PC-3 (cell line): ENCODE data around the gene GLRX5. TPM values are rescaled to one million over a fixed set of nuclear protein-coding genes. Genes with fewer than 3 reads are reported as not detected.

Source experiments
- ATAC-seq: fragments of 200-7000 bp; cut with Tn5 transposase; 2 replicates; pipeline ENCODE4 v1.9.1; 2020; ENCODE audit warnings: mild to moderate bottlenecking, moderate library complexity
- BruUV-seq: library from RNA; stranded (reverse); fragments of 400-500 nt; replicated peaks from 2 replicates; lab custom pipeline; 2021; lab: Mats Ljungman, UMichigan
- CTCF ChIA-PET: fragments of 300-600 bp; sonication (Branson Sonifier 250); formaldehyde crosslinking; loops from one replicate; lab custom pipeline; 2022; ENCODE audit warnings: antibody characterized with exemption; lab: Charles Lee
- POLR2A ChIA-PET: fragments of 300-600 bp; sonication (Branson Sonifier 250); formaldehyde crosslinking; loops from one replicate; lab custom pipeline; 2022; ENCODE audit warnings: antibody characterized with exemption; ENCODE audit not compliant: unreplicated experiment; lab: Charles Lee
- DNase-seq: peaks from one replicate; pipeline ENCODE4 v3.0.0-alpha.2; 2015
- H2AFZ ChIP-seq: fragments of 300-600 bp; sonication (generic); 2 replicates; pipeline ENCODE4 v1.6.0; 2016; ENCODE audit warnings: antibody characterized with exemption, low read length
- H3F3A ChIP-seq: fragments of 300-600 bp; sonication (generic); one replicate; pipeline ENCODE4 v1.6.0; 2017; ENCODE audit warnings: antibody characterized with exemption, low read length, control low read depth, mild to moderate bottlenecking; ENCODE audit not compliant: unreplicated experiment
- H3K27ac ChIP-seq: fragments of 300-600 bp; sonication (generic); 2 replicates; pipeline ENCODE4 v1.5.1; 2016; ENCODE audit warnings: mild to moderate bottlenecking, low read length
- H3K27me3 ChIP-seq: fragments of 300-600 bp; sonication (generic); 2 replicates; pipeline ENCODE4 v1.6.1; 2016; ENCODE audit warnings: low read length, mixed read lengths
- H3K36me3 ChIP-seq: fragments of 300-600 bp; sonication (generic); 2 replicates; pipeline ENCODE4 v1.6.1; 2016; ENCODE audit warnings: low read depth, mixed run types, low read length, mixed read lengths
- H3K4me1 ChIP-seq: fragments of 300-600 bp; sonication (generic); 2 replicates; pipeline ENCODE4 v1.5.1; 2016; ENCODE audit warnings: low read length; ENCODE audit not compliant: insufficient read depth
- H3K4me2 ChIP-seq: fragments of 300-600 bp; sonication (generic); 2 replicates; pipeline ENCODE4 v1.6.0; 2016; ENCODE audit warnings: low read length
- H3K4me3 ChIP-seq: fragments of 300-600 bp; sonication (generic); 2 replicates; pipeline ENCODE4 v1.5.1; 2016; ENCODE audit warnings: mild to moderate bottlenecking, low read length, mixed read lengths
- H3K79me2 ChIP-seq: fragments of 300-600 bp; sonication (generic); 2 replicates; pipeline ENCODE4 v1.6.1; 2017; ENCODE audit warnings: low read length, mixed read lengths
- H3K9ac ChIP-seq: fragments of 300-600 bp; sonication (generic); 2 replicates; pipeline ENCODE4 v1.6.0; 2016; ENCODE audit warnings: mild to moderate bottlenecking, low read length
- H3K9me2 ChIP-seq: fragments of 300-600 bp; sonication (generic); replicated peaks from 2 replicates; pipeline ENCODE4 v1.6.1; 2016; ENCODE audit warnings: mixed run types, low read length, mixed read lengths
- H3K9me3 ChIP-seq: fragments of 300-600 bp; sonication (generic); 2 replicates; pipeline ENCODE4 v1.6.1; 2016; ENCODE audit warnings: low read length, mixed read lengths
- H4K20me1 ChIP-seq: fragments of 300-600 bp; sonication (generic); 2 replicates; pipeline ENCODE4 v1.6.1; 2016; ENCODE audit warnings: low read length, mixed read lengths
- EZH2 ChIP-seq: fragments of 300-600 bp; sonication (generic); IDR thresholded peaks from one replicate; pipeline ENCODE4 v1.6.1; 2017; ENCODE audit warnings: antibody characterized with exemption, mild to moderate bottlenecking, low read length; ENCODE audit not compliant: unreplicated experiment
- EZH2phosphoT487 ChIP-seq: fragments of 300-600 bp; sonication (generic); IDR thresholded peaks from 2 replicates; pipeline ENCODE4 v1.6.1; 2018; ENCODE audit warnings: mild to moderate bottlenecking, antibody characterized with exemption, low read length, borderline replicate concordance
- intact Hi-C: fragments of 100-400 bp; cut with micrococcal nuclease; formaldehyde crosslinking; loops from 2 replicates; pipeline ENCODE4 v1.9.0; 2023
- total RNA-seq: library from RNA; depleted of rRNA; stranded (reverse); fragments of >200 nt; gene quantifications from 2 replicates; pipeline ENCODE4 v1.2.3, GENCODE V29; 2014
- TF ChIP-seq, protein P1 (sequence below): fragments of 300-600 bp; sonication (generic); conservative IDR thresholded peaks from 2 replicates; pipeline ENCODE4 v1.5.1; 2017; ENCODE audit warnings: antibody characterized with exemption, low read depth, mild to moderate bottlenecking, low read length

GLRX5 gene
- total RNA-seq, 1 experiment from 2014 or later = 60.0 TPM

DNA sequence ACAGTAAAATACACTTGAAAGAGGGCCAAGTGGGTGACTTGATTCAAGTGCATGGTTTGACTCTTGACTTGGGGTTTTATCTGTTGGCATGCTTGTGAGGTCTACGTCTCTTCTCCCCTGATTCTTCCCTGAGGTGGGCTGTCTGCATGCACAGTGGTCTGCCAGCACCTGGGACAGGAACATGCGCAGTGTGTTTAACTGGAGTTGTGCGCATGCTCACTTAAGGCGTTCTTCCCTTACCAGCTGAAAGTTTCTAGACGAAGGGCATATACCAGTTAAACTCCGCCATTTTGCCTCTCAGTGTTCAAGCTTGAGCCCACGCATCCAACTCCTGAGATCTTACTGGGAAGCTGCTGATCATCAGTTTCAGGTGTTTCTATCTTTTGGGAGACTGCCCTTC lies 38.5 kb downstream of the GLRX5 start:
- POLR2A ChIA-PET = no interaction called here
- CTCF ChIA-PET = no interaction called here
- H3K27me3 ChIP-seq = peaks cover 51% of the 10 kb centered on the region

DNA sequence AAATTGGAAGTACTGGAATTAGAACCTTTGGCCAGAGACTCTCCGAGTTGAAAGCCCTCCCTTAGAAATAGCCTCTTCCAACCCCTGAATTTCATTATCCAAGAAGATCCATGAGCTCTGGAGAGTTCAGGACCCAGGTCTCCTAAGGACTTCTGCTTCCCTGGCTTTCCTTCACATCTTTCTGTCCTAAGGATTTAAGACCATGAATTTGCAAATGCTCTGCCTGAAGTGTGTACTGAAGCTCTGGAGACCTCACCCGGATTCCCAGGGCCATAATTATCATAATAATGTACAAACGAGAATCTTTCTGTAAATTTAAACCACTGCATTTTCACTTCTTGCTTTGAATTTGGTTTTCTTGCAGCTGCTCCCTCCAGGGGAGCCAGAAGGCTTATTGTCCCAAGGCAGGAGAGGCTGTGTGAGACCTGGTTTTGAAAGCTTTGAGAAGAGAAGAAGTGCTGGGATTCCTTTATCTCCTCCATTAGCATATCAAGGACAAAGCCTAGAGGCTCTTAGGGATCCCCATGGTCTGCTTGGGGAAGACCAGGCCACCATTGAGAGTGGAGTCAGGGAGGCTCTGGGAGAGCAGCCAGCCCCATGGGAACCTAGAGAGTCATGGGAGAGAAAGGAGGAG lies 41.1 kb downstream of the GLRX5 start:
- BruUV-seq = no TSS peak
- no peak for TF ChIP-seq EZH2
- TF ChIP-seq EZH2phosphoT487 = no peak
- TF ChIP-seq, protein P1, sequence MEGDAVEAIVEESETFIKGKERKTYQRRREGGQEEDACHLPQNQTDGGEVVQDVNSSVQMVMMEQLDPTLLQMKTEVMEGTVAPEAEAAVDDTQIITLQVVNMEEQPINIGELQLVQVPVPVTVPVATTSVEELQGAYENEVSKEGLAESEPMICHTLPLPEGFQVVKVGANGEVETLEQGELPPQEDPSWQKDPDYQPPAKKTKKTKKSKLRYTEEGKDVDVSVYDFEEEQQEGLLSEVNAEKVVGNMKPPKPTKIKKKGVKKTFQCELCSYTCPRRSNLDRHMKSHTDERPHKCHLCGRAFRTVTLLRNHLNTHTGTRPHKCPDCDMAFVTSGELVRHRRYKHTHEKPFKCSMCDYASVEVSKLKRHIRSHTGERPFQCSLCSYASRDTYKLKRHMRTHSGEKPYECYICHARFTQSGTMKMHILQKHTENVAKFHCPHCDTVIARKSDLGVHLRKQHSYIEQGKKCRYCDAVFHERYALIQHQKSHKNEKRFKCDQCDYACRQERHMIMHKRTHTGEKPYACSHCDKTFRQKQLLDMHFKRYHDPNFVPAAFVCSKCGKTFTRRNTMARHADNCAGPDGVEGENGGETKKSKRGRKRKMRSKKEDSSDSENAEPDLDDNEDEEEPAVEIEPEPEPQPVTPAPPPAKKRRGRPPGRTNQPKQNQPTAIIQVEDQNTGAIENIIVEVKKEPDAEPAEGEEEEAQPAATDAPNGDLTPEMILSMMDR = no peak
- H3F3A ChIP-seq = no peaks in the 10 kb centered on the region
- intact Hi-C loops = no loop called here
- no peak for ATAC-seq
- ChIA-PET CTCF (interaction anchor here (0.6 kb wide), 1 partner anchor 12 kb away, joined by 3 read pairs; no protein-coding TSS in a partner anchor), POLR2A (no interaction called here)
- DNase-seq = no peak
- no peaks in the 10 kb centered on the region for H4K20me1 ChIP-seq
- H3K9ac ChIP-seq = no peak overlapping the region
- H2AFZ ChIP-seq = no peak overlapping the region
- H3K4me2 ChIP-seq = no peak overlapping the region
- no peaks in the 10 kb centered on the region for H3K36me3 ChIP-seq
- H3K27ac ChIP-seq = no peak overlapping the region
- no peaks in the 10 kb centered on the region for H3K9me3 ChIP-seq
- H3K27me3 ChIP-seq = peaks cover 43% of the 10 kb centered on the region
- no peaks in the 10 kb centered on the region for H3K4me1 ChIP-seq
- no peak overlapping the region for H3K4me3 ChIP-seq
- no peaks in the 10 kb centered on the region for H3K79me2 ChIP-seq
- H3K9me2 ChIP-seq = no peaks in the 10 kb centered on the region

More for the DNA sequence above, 38.5 kb downstream of the GLRX5 start:
- no peaks in the 10 kb centered on the region for H3K9me3 ChIP-seq
- no peak overlapping the region for H3K4me2 ChIP-seq
- no peaks in the 10 kb centered on the region for H4K20me1 ChIP-seq
- H3K27ac ChIP-seq = no peak overlapping the region
- ATAC-seq = no peak
- DNase-seq = no peak
- TF ChIP-seq EZH2 (no peak), EZH2phosphoT487 (no peak)
- TF ChIP-seq, protein P1 = no peak
- no peaks in the 10 kb centered on the region for H3K79me2 ChIP-seq
- no peaks in the 10 kb centered on the region for H3K9me2 ChIP-seq
- no peak overlapping the region for H3K4me3 ChIP-seq
- no TSS peak for BruUV-seq
- H3F3A ChIP-seq = no peaks in the 10 kb centered on the region
- no peaks in the 10 kb centered on the region for H3K36me3 ChIP-seq
- no peak overlapping the region for H2AFZ ChIP-seq
- H3K4me1 ChIP-seq = no peaks in the 10 kb centered on the region
- intact Hi-C loops = no loop called here
- no peak overlapping the region for H3K9ac ChIP-seq

DNA sequence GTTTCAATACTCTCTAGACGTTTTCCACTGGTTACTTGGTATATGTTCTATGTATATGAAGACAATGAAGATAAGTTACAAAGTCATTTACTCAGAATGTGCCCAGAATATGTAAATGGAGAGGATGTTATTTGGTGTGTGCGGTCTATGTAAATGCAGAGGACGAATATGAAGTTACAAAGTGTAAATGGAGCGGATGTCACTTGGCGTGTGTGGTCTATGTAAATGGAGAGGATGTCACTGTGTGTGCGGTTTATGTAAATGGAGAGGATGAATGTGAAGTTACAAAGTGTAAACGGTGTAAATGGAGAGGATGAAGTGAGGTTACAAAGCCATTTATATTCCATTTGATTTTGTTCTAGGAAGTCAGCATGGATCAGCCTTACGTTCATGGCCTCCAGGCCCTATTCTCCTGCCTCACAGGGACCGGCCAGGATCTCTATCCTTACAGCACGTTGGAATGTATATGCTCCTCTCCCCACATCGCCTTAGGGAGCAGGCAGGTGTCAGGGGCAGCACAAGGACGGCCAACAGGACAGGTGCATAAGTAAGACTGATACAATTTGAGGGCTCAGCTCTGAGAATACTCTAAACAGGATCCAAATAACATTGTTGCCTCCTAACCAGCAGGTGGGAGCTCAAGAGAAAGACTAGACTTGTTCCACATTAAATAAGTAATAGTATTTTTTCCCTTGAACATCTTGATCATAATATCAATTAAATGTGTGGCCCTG lies 42.4 kb downstream of the GLRX5 start:
- no peak overlapping the region for H3K27ac ChIP-seq
- BruUV-seq = no TSS peak
- H2AFZ ChIP-seq = no peak overlapping the region
- H3K27me3 ChIP-seq = peaks cover 43% of the 10 kb centered on the region
- no peak overlapping the region for H3K9ac ChIP-seq
- TF ChIP-seq EZH2 = no peak
- no peak for TF ChIP-seq EZH2phosphoT487
- TF ChIP-seq, protein P1 = no peak
- H3K79me2 ChIP-seq = no peaks in the 10 kb centered on the region
- DNase-seq (no peak), ATAC-seq (no peak)
- no peaks in the 10 kb centered on the region for H4K20me1 ChIP-seq
- H3K9me3 ChIP-seq = no peaks in the 10 kb centered on the region
- ChIA-PET POLR2A (no interaction called here), CTCF (no interaction called here)
- H3K9me2 ChIP-seq = no peaks in the 10 kb centered on the region
- H3K4me3 ChIP-seq = no peak overlapping the region
- H3K36me3 ChIP-seq = no peaks in the 10 kb centered on the region
- no peaks in the 10 kb centered on the region for H3K4me1 ChIP-seq
- intact Hi-C loops = no loop called here
- H3K4me2 ChIP-seq = no peak overlapping the region
- H3F3A ChIP-seq = no peaks in the 10 kb centered on the region
